Omental fat pad (tissue), 4 donors: ENCODE measurements around the gene PTGER3. TPM values are rescaled to one million over a fixed set of nuclear protein-coding genes. Genes with fewer than 3 reads are reported as not detected.

Experiments used
- ATAC-seq: fragments of 150-250 bp; one replicate; pipeline ENCODE4 v1.9.1; 2016; ENCODE audit warnings: mild to moderate bottlenecking, moderate library complexity; ENCODE audit not compliant: low FRiP score
- DNase-seq: peaks from one replicate; pipeline ENCODE4 v3.0.0-alpha.2; 2019; ENCODE audit warnings: low spot score
- CTCF ChIP-seq, 3 donors: fragments of 450-650 bp; IDR thresholded peaks; one replicate each; pipeline ENCODE4 v1.5.1; 2016 to 2017; ENCODE audit warnings: antibody characterized with exemption in 3 of 3, mild to moderate bottlenecking in 3 of 3, moderate library complexity in 2 of 3
- total RNA-seq, 4 donors: library from RNA; depleted of rRNA; stranded (reverse); fragments of >200 nt; gene quantifications; one replicate each; pipeline ENCODE4 v1.1.0, GENCODE V29; 2016

The PTGER3 gene
- total RNA-seq, 4 donors from 2014 or later = 27.0 to 343 (median 174) TPM

DNA sequence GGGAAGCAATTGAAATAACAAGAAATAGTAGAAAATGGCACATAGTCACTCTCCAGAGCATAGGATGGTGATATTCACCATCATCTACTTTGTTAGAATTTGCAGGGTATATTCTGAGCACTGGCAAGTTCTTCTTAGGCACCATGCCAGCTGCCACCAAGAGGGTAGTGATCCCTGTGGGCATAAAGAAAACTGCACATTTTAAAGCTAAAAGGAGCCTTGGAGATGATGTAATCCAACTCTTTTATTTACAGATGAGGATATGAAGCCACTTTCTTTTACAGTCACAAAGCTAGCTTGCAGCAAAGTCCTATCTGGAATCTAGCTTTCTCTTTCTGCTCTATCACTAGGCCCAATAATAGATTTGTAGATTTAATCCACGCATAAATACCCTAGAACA, 69.0 kb downstream of the PTGER3 start:
- ATAC-seq = no peak
- DNase-seq = no peak
- TF ChIP-seq CTCF (IDR thresholded peaks at IDR 0.05) = no peak

DNA sequence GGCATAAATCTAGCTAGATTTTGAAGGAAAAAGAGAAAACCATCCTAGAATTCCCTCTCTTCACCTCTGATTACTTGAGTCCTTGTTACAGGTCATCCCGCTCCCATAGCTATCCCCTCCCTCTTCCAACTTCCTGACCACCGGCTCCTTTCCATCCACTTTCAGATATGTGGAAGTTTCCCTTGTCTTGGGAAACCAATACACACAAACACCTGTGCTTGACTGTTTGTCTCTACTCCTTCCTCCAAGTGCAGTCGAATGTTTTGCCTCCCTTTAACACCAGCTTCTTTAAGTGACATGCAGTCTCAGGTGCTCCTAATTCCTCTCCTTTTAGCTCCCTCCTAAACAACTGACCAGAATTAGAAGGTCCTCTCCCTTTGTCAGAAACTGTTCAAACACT, 70.0 kb downstream of the PTGER3 start:
- no peak for ATAC-seq
- TF ChIP-seq CTCF (IDR thresholded peaks at IDR 0.05) = no peak
- DNase-seq = no peak

- ATAC-seq = no peak
- DNase-seq = no peak
- TF ChIP-seq CTCF (IDR thresholded peaks at IDR 0.05) = no peak
Observed at GRCh38 chr1:70977041-70977440, 70.6 kb downstream of the PTGER3 start.

GRCh38 chr1:70973754-70974153, 73.9 kb downstream of the PTGER3 start:
- ATAC-seq (no peak), DNase-seq (no peak)
- TF ChIP-seq CTCF (IDR thresholded peaks at IDR 0.05) = no peak

GRCh38 chr1:70970407-70970806, 77.2 kb downstream of the PTGER3 start:
- DNase-seq = no peak
- ATAC-seq = no peak
- TF ChIP-seq CTCF (IDR thresholded peaks at IDR 0.05) = no peak

- no peak for DNase-seq
- no peak for TF ChIP-seq CTCF (IDR thresholded peaks at IDR 0.05)
- no peak for ATAC-seq
Observed at GRCh38 chr1:70966018-70966638, 81.5 kb downstream of the PTGER3 start.

DNA sequence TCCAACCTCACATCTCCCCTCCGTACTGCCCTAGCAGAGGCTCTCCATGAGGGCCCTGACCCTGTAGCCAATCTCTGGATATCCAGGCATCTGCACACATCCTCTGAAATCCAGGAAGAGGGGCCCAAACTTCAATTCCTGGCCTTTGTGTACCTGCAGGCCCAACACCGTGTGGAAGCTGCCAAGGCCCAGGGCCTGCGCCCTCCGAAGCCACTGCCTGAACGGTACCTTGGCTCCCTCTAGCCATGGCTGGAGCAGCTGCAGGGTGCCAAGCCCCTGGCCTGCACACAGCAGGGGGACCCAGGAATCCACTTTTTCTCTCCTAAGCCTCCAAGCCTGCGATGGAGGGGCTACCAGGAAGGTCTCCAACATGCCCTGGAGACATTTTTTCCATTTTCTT, 84.2 kb downstream of the PTGER3 start:
- DNase-seq (no peak), ATAC-seq (no peak)
- no peak for TF ChIP-seq CTCF (IDR thresholded peaks at IDR 0.05)
